IPS-NIHi7 (cell line): ENCODE measurements around the gene PIP4P1.

Experiments
- DNase-seq: peaks from one replicate; pipeline ENCODE4 v3.0.0; 2012; ENCODE audit warnings: mixed read lengths; ENCODE audit errors: extremely low spot score

The PIP4P1 gene

DNA sequence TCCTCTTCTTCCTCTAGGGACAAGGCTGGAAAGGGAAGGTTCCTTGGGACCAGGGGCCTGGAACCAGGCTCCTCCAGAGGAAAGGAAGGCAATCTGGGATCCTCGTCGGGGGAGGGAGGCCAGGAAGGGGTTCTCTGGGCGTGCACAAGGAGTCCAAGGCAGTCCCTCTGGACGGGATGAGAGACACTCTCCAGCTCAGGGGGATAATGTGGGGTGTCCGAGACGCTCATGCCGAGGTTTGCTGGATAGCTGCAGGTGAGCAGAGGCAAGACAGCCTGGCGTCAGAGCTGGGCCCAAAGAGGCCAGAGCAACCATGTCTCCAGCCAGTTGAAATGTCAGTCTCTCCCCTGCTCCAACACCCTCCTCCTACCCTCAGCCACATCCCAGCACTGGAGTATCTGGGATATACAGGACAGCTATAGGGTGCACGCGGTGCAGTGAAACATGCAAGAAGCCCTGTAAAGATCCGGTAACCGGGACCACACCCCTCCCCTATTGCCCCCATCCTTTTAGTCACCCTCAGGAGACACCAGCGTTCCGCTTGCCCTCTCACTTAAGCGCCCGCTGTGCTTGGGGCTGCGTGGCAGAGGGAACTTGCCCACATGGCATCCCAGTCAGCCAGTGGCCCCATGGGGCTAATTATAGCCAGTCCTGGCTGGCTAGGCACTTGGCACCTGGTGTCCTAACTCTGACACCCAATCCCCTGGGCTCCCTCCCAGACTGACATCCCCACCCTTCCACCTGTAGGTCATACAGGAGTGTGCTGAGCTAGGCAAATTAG, 25.5 kb downstream of the PIP4P1 start, which contains the start of gene KLHL33:
TSS of gene KLHL33 (minus strand) at position 585 of the 781 bp plus-strand sequence. CDS start at position 230, 355 bp downstream.
- no peak for DNase-seq

DNA sequence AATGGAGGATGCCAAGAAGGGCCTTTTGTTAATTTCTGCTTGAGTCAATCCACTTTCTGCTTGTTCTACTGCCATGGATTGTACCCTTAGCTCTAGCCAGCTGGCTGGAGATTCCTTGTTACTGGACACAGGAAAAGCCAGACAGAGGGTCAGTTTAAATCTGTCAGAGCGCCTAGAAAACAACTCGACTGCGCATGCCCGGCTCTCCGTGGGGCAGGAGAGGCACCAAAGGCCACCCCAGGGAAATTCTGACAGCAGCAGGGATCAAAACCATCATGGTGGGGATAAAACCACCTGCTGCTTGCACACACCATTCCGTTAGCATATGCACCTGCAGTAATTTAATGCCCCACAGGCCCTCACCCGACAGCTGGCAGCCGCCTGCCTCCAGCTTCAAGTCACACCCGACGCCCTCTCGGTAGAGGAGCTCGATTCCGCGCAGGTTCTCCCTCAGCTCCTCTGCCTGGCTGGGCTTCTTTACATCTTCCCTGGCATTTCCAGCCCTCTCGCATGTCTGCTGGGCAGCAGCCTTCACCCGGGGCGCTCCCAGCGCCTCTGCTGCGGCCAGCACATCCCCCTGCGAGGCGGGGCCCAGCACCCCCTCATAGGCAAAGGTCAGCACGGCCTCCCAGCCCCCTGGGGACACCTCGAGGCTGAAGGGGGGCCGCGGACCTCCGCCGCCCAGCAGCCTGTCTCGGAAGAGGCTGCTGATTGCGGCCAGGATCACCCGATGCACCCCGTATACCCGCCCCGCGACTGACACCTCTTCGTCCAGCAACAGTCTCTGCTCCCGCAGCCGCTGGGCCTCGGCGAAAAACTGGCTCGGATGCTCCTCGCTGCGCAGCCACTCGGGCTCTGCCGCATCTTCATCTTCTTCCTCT, 26.3 kb downstream of the PIP4P1 start:
- DNase-seq = peak; percentile 39

GRCh38 chr14:20429801-20430669, 31.2 kb downstream of the PIP4P1 start:
- no peak for DNase-seq

- DNase-seq = no peak
Observed at GRCh38 chr14:20428802-20429201, 32.4 kb downstream of the PIP4P1 start.

DNA sequence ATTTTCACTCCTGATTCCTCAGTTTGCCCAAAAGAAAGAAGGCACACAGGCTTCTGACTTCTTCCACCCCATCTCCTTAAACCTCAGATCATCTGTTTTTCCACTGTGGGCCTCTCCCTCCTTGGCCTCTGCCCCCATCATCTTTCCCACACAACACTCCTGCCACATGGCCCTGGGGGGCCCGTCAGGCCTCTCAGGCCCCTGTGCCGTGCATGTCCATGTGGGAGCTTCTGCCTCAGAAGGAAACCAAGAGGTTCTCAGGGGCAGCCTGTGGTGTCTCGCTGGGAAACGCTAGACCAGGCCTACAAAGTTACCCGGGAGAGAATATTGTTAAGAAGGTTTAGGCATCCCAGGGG, 33.2 kb downstream of the PIP4P1 start:
- no peak for DNase-seq

DNA sequence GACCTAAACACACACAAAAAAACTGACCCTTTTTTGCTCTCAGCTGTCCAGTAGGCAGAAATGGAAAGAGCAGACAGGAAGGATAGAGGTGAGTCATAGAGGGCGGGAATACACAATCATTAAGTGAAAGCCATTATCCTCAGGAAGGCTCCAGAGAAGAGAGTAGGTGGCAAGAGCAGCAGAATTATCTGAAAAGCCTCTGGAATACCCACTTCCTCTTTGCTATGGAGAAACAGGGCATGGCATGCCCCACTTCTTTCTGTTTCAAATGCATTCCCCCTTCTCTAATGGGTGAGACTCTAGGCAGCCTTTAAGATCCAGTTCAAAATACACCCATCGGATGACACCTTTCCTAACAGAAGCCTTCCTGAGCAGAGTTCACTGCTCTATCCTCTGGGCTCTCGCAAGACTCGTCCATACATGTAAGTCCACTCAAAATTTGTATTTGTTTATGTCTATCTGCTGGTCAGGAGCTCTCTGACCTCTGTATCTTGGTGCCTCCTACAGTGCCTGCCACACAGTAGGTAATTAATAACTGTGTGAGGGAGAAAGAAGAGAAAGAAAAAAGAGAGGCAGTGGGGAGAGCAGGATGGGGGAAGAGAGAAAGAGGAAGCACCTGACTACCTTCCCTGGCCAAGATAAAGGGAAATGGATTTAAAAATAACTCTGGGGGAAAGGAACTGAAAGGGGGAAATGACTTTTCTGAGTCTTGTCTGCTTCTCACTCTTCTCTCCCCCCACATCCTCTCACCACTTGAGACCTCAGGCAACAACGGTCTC, 33.8 kb downstream of the PIP4P1 start:
- peak; percentile 56 for DNase-seq

DNA sequence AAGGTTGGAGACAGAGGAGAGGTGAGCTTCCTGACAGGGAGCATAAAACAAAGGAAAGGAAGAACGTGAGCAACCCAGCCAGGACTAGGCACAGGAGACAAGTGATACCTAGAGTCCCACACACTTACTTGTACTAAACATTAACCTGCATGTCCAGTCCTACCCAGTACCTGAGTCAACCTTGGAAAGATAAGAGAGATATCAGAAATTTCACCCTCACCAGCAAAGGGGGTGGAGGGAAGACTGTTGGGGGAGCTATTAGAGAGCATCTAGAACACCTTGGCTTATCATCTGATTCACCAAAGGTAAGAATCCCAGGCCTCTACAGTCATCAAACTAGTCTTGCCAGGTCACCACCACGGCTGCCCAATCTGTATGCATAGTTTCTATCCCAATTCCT, 36.4 kb downstream of the PIP4P1 start:
- no peak for DNase-seq

- no peak for DNase-seq
Observed at GRCh38 chr14:20422886-20423285, 38.3 kb downstream of the PIP4P1 start.

- DNase-seq = no peak
Observed at GRCh38 chr14:20421267-20421666, 40.0 kb downstream of the PIP4P1 start.

- DNase-seq = no peak
Observed at GRCh38 chr14:20419419-20419818, 41.8 kb downstream of the PIP4P1 start.

- no peak for DNase-seq
Observed at GRCh38 chr14:20418501-20418909, 42.7 kb downstream of the PIP4P1 start.

GRCh38 chr14:20417250-20418186, 43.7 kb downstream of the PIP4P1 start:
- no peak for DNase-seq

DNA sequence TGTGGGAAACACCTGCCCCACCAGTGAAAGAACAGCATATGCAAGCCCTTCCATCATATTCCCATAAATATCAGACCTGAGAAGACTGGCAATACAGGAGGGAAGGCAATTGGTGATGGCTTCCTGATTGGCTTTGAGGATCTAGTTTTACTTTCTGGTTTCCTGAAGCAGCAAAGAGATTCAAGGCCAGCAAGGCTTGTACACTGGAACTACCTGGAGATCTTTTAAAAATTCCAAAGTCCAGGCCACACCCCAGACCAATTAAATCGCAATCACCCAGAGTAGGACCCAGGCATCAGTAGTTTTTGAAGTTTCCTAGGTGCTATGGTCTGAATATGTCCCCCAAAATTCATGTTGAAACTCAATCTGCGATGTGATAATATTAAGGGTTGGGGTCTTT, 45.0 kb downstream of the PIP4P1 start:
- DNase-seq = no peak

DNA sequence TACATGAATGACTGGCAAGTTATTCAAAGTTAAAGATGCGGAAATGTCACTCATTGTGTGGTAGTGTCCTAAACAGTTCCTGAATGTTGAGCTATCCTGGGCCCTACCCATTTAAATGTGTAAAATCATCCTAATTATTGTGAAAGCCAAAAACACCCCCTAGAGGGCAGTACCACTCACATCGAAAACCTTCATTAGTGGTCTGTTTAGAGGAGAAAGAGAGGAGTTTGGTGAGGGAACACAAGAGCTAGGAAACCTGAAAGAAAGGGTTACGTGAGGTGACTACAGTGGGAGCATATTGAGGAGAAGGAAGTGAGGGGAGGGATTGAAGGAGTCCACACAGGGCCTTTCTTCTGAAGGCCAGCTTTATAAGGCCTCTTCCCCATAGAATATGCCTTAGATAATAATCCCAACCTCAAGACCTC, 45.4 kb downstream of the PIP4P1 start:
- DNase-seq = peak; percentile 57

DNA sequence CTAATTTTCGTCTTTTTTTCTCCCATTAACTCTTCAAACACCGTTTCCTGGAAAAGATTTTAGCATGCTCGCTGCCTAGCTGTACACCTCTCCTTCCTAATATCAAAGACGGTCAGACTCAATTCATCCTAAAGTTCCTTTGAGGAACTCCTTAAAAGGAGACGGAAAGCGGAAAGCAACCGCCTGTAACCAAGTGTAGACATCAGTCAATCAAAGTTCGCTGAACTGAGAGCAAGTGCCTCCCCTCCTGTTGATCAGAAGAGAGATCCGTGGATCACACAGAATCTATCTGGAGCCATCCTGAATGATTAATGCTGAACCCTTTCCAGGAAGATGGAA, 47.5 kb downstream of the PIP4P1 start:
- DNase-seq = no peak

- DNase-seq = peak; percentile 86
Observed at GRCh38 chr14:20412876-20413743, 48.1 kb downstream of the PIP4P1 start, which contains the start of gene TEP1. Gene TEP1, minus strand, starts transcription at chr14:20413501. Its CDS starts 5,062 bp downstream, at chr14:20408439.

DNA sequence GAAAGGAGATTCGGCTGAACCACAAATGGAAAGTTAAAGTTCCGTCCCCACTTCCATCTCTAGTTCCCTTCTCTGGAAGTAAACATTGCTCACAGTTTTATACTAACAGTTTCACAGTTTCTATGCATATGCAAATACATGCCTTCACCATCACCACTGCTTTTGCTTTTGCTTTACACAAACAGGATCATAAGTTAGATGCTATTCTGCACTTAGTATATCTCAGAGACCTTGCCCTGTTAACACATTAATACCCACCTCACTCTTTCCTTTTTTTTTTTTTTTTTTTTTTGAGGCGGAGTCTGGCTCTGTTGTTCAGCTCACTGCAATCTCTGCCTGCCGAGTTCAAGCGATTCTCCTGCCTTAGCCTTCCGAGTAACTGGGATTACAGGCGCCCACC, 48.8 kb downstream of the PIP4P1 start:
- DNase-seq = no peak

- no peak for DNase-seq
Observed at GRCh38 chr14:20409226-20409625, 52.0 kb downstream of the PIP4P1 start.
